Neural cell (in vitro differentiated cells): Measurements from ENCODE around the gene FA2H.

Source experiments
- CTCF ChIP-seq: fragments of 450-650 bp; IDR thresholded peaks from 2 replicates; pipeline ENCODE4 v1.5.1; 2014; ENCODE audit warnings: antibody characterized with exemption, mild to moderate bottlenecking, moderate library complexity; ENCODE audit not compliant: poor library complexity, severe bottlenecking
- EP300 ChIP-seq: fragments of 450-650 bp; conservative IDR thresholded peaks from 2 replicates; pipeline ENCODE4 v1.6.1; 2014; ENCODE audit warnings: antibody characterized with exemption, mild to moderate bottlenecking, moderate library complexity; ENCODE audit not compliant: poor library complexity, severe bottlenecking
- POLR2AphosphoS5 ChIP-seq: IDR thresholded peaks from 2 replicates; pipeline ENCODE4 v1.6.1; 2012
- RAD21 ChIP-seq: fragments of 450-650 bp; conservative IDR thresholded peaks from 2 replicates; pipeline ENCODE4 v1.6.1; 2014; ENCODE audit warnings: antibody characterized with exemption, mild to moderate bottlenecking, moderate library complexity
- TAF1 ChIP-seq: IDR thresholded peaks from 2 replicates; pipeline ENCODE4 v1.6.1; 2012; ENCODE audit warnings: low read depth

GRCh38 chr16:74758801-74759200 lies 15.8 kb downstream of the FA2H start:
- no peak for TF ChIP-seq CTCF
- no peak for TF ChIP-seq POLR2AphosphoS5
- TF ChIP-seq RAD21 = no peak
- no peak for TF ChIP-seq TAF1
- no peak for TF ChIP-seq EP300
